Neural progenitor cell (in vitro differentiated cells): ENCODE measurements around the gene PBX4. TPM values are rescaled to one million over a fixed set of nuclear protein-coding genes. Genes with fewer than 3 reads are reported as not detected.
"Not testable (repeated sequence)": the region's sequence is repeated elsewhere in the genome, so short reads cannot be mapped to it uniquely, and the experiment has no call there.

ENCODE experiments used
- DNase-seq: peaks from one replicate; pipeline ENCODE4 v3.0.0-alpha.2; 2016; ENCODE audit warnings: low spot score
- H2AFZ ChIP-seq: fragments of 200-600 bp; sonication (generic); replicated peaks from 2 replicates; pipeline ENCODE4 v1.6.1; 2016; ENCODE audit warnings: antibody characterized with exemption
- H3F3A ChIP-seq: fragments of 200-600 bp; sonication (generic); 2 replicates; pipeline ENCODE4 v1.6.1; 2016; ENCODE audit warnings: antibody characterized with exemption, low read depth
- H3K27ac ChIP-seq: fragments of 200-600 bp; sonication (generic); 2 replicates; pipeline ENCODE4 v1.5.1; 2016; ENCODE audit warnings: mild to moderate bottlenecking
- H3K27me3 ChIP-seq: fragments of 200-600 bp; sonication (generic); 2 replicates; pipeline ENCODE4 v1.6.1; 2016; ENCODE audit warnings: mild to moderate bottlenecking, moderate library complexity
- H3K36me3 ChIP-seq: fragments of 200-600 bp; sonication (generic); 2 replicates; pipeline ENCODE4 v1.5.1; 2016
- H3K4me1 ChIP-seq: fragments of 200-600 bp; sonication (generic); 2 replicates; pipeline ENCODE4 v1.6.1; 2016; ENCODE audit warnings: mixed run types
- H3K4me2 ChIP-seq: fragments of 200-600 bp; sonication (generic); 2 replicates; pipeline ENCODE4 v1.6.1; 2016
- H3K4me3 ChIP-seq: fragments of 200-600 bp; sonication (generic); 2 replicates; pipeline ENCODE4 v1.5.1; 2016
- H3K79me2 ChIP-seq: fragments of 200-600 bp; sonication (generic); 2 replicates; pipeline ENCODE4 v1.6.1; 2016; ENCODE audit warnings: low read depth
- H3K9ac ChIP-seq: fragments of 200-600 bp; sonication (generic); 2 replicates; pipeline ENCODE4 v1.6.1; 2016
- H3K9me3 ChIP-seq: fragments of 200-600 bp; sonication (generic); 2 replicates; pipeline ENCODE4 v1.5.1; 2016; ENCODE audit warnings: low read depth
- H4K20me1 ChIP-seq: fragments of 200-600 bp; sonication (generic); 2 replicates; pipeline ENCODE4 v1.6.1; 2016; ENCODE audit warnings: low read depth
- H3K27ac Mint-ChIP-seq: 3 replicates; pipeline ENCODE4 v1.8.0; 2021; ENCODE audit warnings: mixed read lengths
- H3K27me3 Mint-ChIP-seq: 2 replicates; pipeline ENCODE4 v1.8.0; 2022; ENCODE audit warnings: low read depth, mild to moderate bottlenecking, inconsistent platforms, moderate library complexity, mixed read lengths; ENCODE audit not compliant: insufficient read depth
- H3K36me3 Mint-ChIP-seq: 3 replicates; pipeline ENCODE4 v1.8.0; 2021; ENCODE audit warnings: mixed read lengths
- H3K4me1 Mint-ChIP-seq: 3 replicates; pipeline ENCODE4 v1.8.0; 2021; ENCODE audit warnings: mixed read lengths
- H3K4me3 Mint-ChIP-seq: 3 replicates; pipeline ENCODE4 v1.8.0; 2021; ENCODE audit warnings: mild to moderate bottlenecking, moderate library complexity, mixed read lengths
- H3K9me3 Mint-ChIP-seq: 3 replicates; pipeline ENCODE4 v1.8.0; 2020; ENCODE audit warnings: mixed read lengths
- EZH2 ChIP-seq: fragments of 200-600 bp; sonication (generic); IDR thresholded peaks from 2 replicates; pipeline ENCODE4 v1.6.1; 2017; ENCODE audit warnings: antibody characterized with exemption, mild to moderate bottlenecking, moderate library complexity
- EZH2phosphoT487 ChIP-seq: fragments of 200-600 bp; sonication (generic); IDR thresholded peaks from 2 replicates; pipeline ENCODE4 v1.6.1; 2017; ENCODE audit warnings: antibody characterized with exemption
- total RNA-seq: library from RNA; depleted of rRNA; stranded (reverse); fragments of >200 nt; gene quantifications from 2 replicates; pipeline ENCODE4 v1.2.3, GENCODE V29; 2015; ENCODE audit warnings: low replicate concordance
- TF ChIP-seq, protein P1 (sequence below): fragments of 200-600 bp; sonication (generic); IDR thresholded peaks from 2 replicates; pipeline ENCODE4 v1.5.1; 2017; ENCODE audit warnings: antibody characterized with exemption, mild to moderate bottlenecking

Gene PBX4
- total RNA-seq, 1 donor from 2014 or later, result 3.2 TPM

DNA sequence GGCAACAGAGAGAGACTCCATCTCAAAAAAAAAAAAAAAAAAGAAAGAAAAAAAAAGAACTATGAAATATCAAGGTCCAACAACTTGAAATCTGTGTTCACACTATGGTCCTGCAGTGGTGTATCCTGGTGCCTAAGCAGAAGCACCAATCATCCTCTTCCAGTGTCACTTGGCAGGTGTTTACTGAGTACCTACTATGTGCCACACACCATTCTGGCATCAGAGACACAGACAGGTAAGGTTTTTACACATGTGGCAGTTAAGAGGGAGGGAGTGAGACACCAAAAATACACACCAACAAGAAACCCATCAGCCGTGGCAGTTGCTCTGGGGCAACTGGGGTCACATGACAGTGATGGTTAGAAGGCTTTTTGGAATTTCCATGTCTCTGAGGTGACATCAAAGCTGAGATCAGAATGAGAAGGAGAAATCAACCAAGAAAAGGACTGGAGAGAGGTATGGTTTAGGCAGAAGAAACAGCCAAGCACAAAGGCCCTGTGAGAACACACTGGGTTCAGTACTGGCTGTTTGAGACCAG is 17.6 kb downstream of the PBX4 start:
- Histone ChIP-seq H3K4me2 (no peak overlapping the region), H3K9me3 (no peaks in the 10 kb centered on the region), H3K4me3 (no peak overlapping the region), H3K36me3 (no peaks in the 10 kb centered on the region), H2AFZ (no peak overlapping the region), H4K20me1 (no peaks in the 10 kb centered on the region), H3K9ac (no peak overlapping the region), H3K27ac (no peak overlapping the region), H3K79me2 (no peaks in the 10 kb centered on the region), H3K27me3 (no peaks in the 10 kb centered on the region), H3K4me1 (peaks cover 10% of the 10 kb centered on the region), H3F3A (no peaks in the 10 kb centered on the region)
- Mint-ChIP-seq H3K4me3 (no peak overlapping the region), H3K36me3 (peaks cover 5% of the 10 kb centered on the region), H3K4me1 (peaks cover 9% of the 10 kb centered on the region), H3K9me3 (no peaks in the 10 kb centered on the region), H3K27me3 (peaks cover 4% of the 10 kb centered on the region), H3K27ac (no peak overlapping the region)
- no peak for DNase-seq
- TF ChIP-seq, protein P1, sequence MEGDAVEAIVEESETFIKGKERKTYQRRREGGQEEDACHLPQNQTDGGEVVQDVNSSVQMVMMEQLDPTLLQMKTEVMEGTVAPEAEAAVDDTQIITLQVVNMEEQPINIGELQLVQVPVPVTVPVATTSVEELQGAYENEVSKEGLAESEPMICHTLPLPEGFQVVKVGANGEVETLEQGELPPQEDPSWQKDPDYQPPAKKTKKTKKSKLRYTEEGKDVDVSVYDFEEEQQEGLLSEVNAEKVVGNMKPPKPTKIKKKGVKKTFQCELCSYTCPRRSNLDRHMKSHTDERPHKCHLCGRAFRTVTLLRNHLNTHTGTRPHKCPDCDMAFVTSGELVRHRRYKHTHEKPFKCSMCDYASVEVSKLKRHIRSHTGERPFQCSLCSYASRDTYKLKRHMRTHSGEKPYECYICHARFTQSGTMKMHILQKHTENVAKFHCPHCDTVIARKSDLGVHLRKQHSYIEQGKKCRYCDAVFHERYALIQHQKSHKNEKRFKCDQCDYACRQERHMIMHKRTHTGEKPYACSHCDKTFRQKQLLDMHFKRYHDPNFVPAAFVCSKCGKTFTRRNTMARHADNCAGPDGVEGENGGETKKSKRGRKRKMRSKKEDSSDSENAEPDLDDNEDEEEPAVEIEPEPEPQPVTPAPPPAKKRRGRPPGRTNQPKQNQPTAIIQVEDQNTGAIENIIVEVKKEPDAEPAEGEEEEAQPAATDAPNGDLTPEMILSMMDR, result no peak
- TF ChIP-seq EZH2 (no peak), EZH2phosphoT487 (no peak)

DNA sequence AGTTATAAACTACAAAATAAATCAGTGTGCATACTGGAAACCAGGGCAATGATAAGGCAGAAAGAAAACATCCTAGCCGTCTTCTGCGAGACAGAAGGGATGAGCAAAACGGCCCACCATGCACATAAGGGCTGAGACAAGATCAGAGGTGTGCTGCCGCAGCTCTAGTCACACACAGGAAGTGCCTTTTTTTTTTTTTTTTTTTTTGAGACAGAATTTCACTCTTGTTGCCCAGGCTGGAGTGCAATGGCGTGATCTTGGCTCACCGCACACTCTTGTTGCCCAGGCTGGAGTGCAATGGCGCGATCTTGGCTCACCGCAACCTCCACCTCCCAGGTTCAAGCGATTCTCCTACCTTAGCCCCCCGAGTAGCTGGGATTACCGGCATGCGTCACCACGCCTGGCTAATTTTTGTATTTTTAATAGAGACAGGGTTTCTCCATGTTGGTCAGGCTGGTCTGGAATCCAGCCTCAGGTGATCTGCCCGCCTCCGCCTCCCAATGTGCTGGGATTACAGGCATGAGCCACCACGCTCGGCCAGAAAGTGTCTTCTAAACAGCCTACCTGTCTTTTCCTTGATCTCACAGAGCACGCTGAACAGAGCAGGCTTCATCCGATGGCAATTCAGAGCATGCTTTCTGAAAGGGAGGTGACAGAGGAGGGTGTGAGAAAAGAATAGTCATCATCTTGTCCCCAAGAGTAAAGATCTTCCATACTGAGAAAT is 19.6 kb downstream of the PBX4 start:
- H4K20me1 ChIP-seq, H3K27me3 ChIP-seq, H2AFZ ChIP-seq, H3K9ac ChIP-seq, H3K9me3 Mint-ChIP-seq, H3K27me3 Mint-ChIP-seq, H3K9me3 ChIP-seq, H3K79me2 ChIP-seq, H3K27ac Mint-ChIP-seq, H3K36me3 ChIP-seq, H3K27ac ChIP-seq, H3K36me3 Mint-ChIP-seq, DNase-seq, H3K4me2 ChIP-seq, H3K4me3 Mint-ChIP-seq, H3K4me3 ChIP-seq, H3F3A ChIP-seq: not testable (repeated sequence)
- peaks cover 12% of the 10 kb centered on the region for H3K4me1 Mint-ChIP-seq
- H3K4me1 ChIP-seq, result peaks cover 10% of the 10 kb centered on the region

GRCh38 chr19:19597809-19598306 is 20.6 kb downstream of the PBX4 start:
- peaks cover 4% of the 10 kb centered on the region for H3K27me3 Mint-ChIP-seq
- H3K27me3 ChIP-seq, result no peaks in the 10 kb centered on the region
- no peak overlapping the region for H3K27ac Mint-ChIP-seq
- no peak overlapping the region for H3K4me3 Mint-ChIP-seq
- peaks cover 10% of the 10 kb centered on the region for H3K4me1 Mint-ChIP-seq
- no peak overlapping the region for H3K27ac ChIP-seq
- no peaks in the 10 kb centered on the region for H3K9me3 ChIP-seq
- no peaks in the 10 kb centered on the region for H3F3A ChIP-seq
- H3K9me3 Mint-ChIP-seq, result no peaks in the 10 kb centered on the region
- no peak overlapping the region for H3K4me3 ChIP-seq
- no peaks in the 10 kb centered on the region for H3K36me3 ChIP-seq
- H3K79me2 ChIP-seq, result no peaks in the 10 kb centered on the region
- H3K4me2 ChIP-seq, result no peak overlapping the region
- no peaks in the 10 kb centered on the region for H4K20me1 ChIP-seq
- no peak overlapping the region for H3K9ac ChIP-seq
- DNase-seq, result no peak
- H3K36me3 Mint-ChIP-seq, result peaks cover 9% of the 10 kb centered on the region
- H2AFZ ChIP-seq, result no peak overlapping the region
- H3K4me1 ChIP-seq, result peaks cover 5% of the 10 kb centered on the region
- TF ChIP-seq, protein P1, result no peak
- no peak for TF ChIP-seq EZH2
- no peak for TF ChIP-seq EZH2phosphoT487

DNA sequence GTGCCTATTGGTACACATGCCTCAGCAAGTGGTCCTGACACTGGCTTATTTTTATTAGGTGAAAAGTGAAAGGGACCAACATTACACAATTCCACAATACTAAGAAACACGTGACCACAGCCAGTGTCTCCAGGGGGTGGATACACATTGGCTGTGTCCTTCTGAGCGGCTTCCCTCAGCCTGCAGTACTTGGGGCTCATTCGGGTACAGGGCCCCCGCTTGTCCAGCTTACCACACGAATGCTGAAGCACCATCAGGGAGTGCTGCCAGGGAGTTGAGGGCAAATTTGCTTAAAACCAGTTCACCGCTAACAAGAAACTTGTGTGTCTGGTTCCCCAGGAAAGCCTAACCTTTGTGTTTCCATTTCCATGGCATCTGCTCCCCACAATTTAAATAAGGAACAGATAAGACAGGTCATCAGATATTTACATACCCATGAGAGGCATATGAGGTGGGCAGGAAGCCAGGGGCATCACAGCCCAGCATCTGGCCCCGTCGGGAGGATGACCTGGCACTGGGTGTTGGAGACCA is 23.3 kb downstream of the PBX4 start:
- no peak overlapping the region for H3K4me2 ChIP-seq
- peaks cover 5% of the 10 kb centered on the region for H3K4me1 ChIP-seq
- no peak overlapping the region for H3K4me3 ChIP-seq
- peaks cover 8% of the 10 kb centered on the region for H3K4me1 Mint-ChIP-seq
- H4K20me1 ChIP-seq, result no peaks in the 10 kb centered on the region
- peaks cover 3% of the 10 kb centered on the region for H3K27me3 Mint-ChIP-seq
- H3K27ac ChIP-seq, result no peak overlapping the region
- no peaks in the 10 kb centered on the region for H3K36me3 ChIP-seq
- no peak overlapping the region for H2AFZ ChIP-seq
- no peak overlapping the region for H3K9ac ChIP-seq
- H3K9me3 ChIP-seq, result no peaks in the 10 kb centered on the region
- H3K36me3 Mint-ChIP-seq, result peaks cover 7% of the 10 kb centered on the region
- no peak overlapping the region for H3K27ac Mint-ChIP-seq
- H3K4me3 Mint-ChIP-seq, result no peak overlapping the region
- TF ChIP-seq, protein P1, result no peak
- TF ChIP-seq EZH2 (no peak), EZH2phosphoT487 (no peak)
- DNase-seq, result no peak
- no peaks in the 10 kb centered on the region for H3K27me3 ChIP-seq
- H3K79me2 ChIP-seq, result no peaks in the 10 kb centered on the region
- peaks cover 8% of the 10 kb centered on the region for H3F3A ChIP-seq
- H3K9me3 Mint-ChIP-seq, result no peaks in the 10 kb centered on the region
